Measurements from ENCODE around the gene FRK.
"Not testable (repeated sequence)": the region's sequence is repeated elsewhere in the genome, so short reads cannot be mapped to it uniquely, and the experiment has no call there.

FRK gene

DNA sequence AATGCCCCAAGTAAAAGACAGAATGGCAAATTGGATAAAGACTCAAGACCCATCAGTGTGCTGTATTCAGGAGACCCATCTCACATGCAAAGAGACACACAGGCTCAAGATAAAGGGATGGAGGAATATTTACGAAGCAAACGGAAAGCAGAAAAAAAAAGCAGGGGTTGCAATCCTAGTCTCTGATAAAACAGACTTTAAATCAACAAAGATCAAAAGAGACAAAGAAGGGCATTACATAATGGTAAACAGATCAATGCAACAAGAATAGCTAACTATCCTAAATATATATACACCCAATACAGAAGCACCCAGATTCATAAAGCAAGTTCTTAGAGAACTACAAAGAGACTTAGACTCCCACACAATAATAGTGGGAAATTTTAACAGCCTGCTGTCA is 123.2 kb downstream of the FRK start:
- DNase-seq = not testable (repeated sequence)

DNA sequence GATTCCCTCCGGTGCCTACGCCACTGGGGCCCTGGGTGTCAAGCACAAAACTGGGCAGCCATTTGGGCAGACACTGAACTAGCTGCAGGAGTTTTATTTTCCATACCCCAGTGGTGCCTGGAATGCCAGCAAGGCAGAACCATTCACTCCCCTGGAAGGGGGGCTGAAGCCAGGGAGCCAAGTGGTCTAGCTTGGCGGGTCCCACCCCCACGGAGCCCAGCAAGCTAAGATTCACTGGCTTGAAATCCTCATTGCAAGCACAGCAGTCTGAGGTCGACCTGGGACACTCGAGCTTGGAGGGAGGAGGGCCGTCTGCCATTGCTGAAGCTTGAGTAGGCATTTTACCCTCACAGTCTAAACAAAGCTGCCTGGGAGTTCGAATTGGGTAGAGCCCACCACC is 125.3 kb downstream of the FRK start:
- DNase-seq = no peak

DNA sequence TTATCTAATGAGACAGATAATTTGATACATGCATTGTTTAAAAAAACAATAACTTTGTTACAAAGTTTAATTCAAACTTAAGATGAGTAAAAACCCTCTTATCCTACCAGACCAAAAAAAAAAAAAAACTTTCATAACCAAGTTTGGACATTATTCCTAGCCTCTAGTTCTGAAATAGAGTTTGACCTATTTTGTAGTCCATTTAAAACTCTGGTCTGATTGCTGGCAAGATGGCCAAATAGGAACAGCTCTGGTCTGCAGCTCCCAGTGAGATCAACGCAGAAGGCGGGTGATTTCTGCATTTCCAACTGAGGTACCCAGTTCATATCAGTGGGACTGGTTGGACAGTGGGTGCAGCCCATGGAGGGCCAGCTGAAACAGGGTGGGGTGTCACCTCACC is 125.9 kb downstream of the FRK start:
- DNase-seq = no peak

DNA sequence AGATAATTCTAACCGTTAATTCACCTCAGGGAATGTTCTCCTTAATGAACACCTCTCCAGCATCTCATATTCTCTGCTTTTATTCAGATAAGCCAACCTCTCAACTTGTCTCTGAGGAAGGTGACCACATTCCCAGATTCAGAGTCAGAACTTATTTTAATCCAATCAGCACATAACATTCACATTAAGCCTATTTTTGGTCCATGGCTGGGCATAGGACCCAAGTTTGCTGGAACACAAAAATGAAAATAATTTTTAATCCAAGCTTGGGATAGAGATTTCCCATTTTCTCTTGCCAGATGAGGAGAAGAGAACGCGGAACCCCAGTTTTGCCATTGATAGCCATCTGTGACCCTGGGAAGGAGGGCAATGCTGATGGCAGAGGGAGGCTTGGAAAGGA is 126.5 kb downstream of the FRK start:
- no peak for DNase-seq

DNA sequence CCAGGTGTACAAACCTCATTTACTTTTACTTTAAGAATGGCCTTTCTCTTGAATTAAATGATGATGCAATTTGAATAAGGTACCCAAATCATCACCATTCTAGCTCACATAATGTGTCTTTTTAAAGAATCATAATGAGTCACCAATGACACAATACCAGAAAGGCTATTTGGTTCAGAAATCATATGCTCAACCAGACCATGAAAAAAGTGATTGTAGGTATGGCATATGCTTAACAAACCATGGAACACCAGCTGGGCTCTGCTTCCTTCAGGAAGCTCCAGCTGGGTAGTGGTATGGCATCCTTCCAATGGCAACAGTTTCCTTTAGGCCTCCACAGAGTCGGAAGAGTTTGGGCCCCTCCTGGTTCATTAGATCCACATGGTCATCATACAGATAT is 128.2 kb downstream of the FRK start:
- no peak for DNase-seq

GRCh38 chr6:115928000-115928399 is 132.7 kb downstream of the FRK start:
- DNase-seq = not testable (repeated sequence)

DNA sequence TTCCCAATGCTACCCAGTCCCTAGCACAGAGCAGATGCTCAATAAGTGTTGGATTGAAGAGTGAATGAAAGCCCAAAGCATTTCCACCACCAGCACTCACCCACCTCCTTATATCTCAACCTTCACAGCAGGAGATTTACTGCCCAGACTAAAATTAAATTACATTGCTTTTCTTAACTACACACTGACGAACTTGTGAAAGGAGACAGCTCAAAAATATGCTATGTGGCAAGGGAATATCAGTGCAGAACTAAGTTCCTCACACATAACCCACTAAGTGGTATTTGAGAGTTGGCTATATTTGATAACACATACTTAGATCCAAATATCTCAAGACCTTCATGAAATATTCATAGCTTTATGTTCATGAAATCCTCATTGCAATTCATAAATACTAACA is 137.7 kb downstream of the FRK start:
- DNase-seq = no peak

GRCh38 chr6:115914098-115914497 is 146.6 kb downstream of the FRK start:
- DNase-seq = no peak

- DNase-seq = no peak
These were observed 150.7 kb downstream of the FRK start for GRCh38 chr6:115909923-115910546.

GRCh38 chr6:115908906-115909559 is 151.7 kb downstream of the FRK start:
- no peak for DNase-seq

GRCh38 chr6:115905471-115905870 is 155.2 kb downstream of the FRK start:
- DNase-seq = no peak

- DNase-seq = no peak
These were observed 158.3 kb downstream of the FRK start for GRCh38 chr6:115902436-115902835.

GRCh38 chr6:115901896-115902295 is 158.8 kb downstream of the FRK start:
- DNase-seq = no peak

GRCh38 chr6:115899730-115900282 is 160.9 kb downstream of the FRK start:
- no peak for DNase-seq

GRCh38 chr6:115898246-115898645 is 162.4 kb downstream of the FRK start:
- no peak for DNase-seq

DNA sequence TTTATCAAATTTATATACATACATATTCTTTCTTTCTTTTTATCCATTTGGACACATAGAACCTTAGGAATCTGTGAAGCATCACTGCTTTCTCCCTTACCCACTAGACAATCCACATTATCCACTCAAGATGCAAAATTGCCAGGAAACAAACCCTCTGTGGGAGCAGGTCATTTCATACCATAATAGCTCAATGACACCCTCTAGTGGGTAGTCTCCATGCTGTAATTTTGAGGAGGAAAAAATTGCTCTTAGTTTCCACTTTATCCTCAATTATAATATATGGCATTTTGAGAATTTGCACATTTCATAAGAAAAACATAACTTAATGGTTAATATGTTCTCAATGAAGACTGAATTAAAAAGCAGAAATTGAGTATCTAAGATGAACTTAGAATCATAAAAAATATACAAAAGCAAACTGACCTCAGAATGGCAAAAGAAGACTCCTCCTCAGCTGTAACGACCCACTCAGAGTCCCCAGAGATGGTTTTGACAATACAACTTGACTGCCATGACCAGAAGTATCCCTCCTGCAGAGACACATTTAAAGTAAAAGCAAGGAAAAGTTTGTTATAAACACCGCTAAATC is 164.1 kb downstream of the FRK start:
- DNase-seq = no peak

DNA sequence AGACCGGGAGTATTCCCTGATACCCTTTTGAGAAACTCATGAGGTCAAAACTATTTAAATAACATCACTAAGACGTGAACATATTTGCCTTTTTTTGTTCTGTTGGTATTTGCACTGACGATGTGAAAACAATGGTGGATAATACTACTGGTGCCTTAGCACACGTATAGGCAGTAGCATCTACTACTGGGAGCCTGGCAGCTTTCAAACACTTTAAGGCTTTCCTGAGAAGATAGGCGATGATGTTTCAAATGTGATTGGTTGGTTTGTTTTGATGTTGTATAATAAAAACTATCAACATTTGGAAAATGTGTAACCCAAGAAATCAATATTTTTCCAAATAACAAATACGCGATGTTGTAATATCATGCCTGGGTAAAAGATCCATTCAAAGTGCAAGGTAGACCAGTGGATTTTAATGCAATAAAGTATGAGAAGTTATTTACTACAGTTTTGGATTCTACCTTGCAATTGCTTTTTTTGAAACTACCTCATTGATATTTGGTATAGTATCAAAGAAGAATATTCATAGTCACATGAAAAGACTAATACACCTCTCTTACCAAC is 166.2 kb downstream of the FRK start:
- no peak for DNase-seq

DNA sequence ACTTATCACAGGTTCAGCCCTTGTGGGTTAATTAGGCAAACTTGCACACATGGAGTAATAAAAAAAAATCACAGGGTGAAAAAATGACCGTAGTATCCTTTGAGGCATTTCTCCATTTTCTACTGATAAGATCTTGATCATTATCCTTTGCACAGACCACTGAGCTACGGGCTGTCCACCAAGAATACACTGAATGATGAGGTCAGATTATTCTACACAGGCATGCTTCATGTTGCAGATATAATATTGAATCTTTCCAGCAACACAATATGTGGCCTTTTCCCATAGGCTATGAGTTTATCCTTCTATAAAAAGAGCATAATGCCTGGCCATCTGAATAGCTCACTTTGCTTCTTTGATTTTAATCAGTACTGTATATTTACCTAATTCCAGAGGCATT is 168.9 kb downstream of the FRK start:
- no peak for DNase-seq

DNA sequence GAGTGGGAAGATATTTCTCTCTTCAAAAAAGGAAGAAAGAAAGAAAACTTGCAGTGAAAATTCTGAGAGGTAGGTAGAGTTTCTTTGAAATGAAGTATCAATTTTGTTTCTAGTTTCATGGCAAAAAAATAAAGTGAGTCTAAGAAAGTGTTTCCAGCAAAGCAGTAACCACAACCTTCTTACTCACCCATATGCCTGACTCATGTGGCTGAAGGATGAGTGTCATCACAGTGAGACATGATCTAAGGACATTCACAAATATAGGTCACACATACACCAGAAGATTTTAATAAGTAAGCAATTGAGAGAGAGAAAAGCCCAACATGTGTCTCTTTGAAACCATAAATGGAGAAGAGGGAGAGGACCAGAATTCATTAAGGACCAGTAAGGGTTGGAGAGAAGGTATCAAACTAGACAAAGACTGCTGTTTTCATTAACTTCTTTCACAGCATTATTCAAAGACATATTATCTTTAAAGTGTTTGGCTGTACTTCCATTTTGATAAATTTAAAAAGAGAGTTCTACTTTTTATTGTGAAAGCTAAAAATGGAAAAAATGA is 169.5 kb downstream of the FRK start:
- no peak for DNase-seq

GRCh38 chr6:115890238-115890637 is 170.5 kb downstream of the FRK start:
- no peak for DNase-seq

GRCh38 chr6:115888687-115889470 is 171.8 kb downstream of the FRK start:
- DNase-seq = not testable (repeated sequence)

DNA sequence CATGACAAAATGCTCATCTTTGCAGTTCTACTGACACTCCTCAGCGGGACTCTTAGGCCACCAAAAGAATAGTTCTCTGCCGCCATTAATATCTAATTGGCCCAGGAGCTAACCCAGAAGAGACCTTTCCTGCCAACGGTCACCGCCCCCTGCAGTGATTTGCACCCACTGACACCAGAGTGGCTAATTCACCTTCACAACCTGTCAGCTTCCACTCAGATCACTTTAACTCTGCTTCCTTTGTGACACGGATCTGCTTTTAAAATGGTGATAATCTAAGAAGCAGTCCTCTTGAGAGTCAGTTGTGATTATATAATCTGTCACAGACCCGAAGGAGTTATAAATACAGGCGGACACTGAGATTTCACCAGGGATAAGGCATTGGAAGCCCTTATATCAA is 172.8 kb downstream of the FRK start:
- no peak for DNase-seq

Data from CD4-positive, alpha-beta T cell treated with Interleukin-15 for 1 hour (primary cell).